Measurements from ENCODE around the gene TAOK2.

TAOK2 gene

DNA sequence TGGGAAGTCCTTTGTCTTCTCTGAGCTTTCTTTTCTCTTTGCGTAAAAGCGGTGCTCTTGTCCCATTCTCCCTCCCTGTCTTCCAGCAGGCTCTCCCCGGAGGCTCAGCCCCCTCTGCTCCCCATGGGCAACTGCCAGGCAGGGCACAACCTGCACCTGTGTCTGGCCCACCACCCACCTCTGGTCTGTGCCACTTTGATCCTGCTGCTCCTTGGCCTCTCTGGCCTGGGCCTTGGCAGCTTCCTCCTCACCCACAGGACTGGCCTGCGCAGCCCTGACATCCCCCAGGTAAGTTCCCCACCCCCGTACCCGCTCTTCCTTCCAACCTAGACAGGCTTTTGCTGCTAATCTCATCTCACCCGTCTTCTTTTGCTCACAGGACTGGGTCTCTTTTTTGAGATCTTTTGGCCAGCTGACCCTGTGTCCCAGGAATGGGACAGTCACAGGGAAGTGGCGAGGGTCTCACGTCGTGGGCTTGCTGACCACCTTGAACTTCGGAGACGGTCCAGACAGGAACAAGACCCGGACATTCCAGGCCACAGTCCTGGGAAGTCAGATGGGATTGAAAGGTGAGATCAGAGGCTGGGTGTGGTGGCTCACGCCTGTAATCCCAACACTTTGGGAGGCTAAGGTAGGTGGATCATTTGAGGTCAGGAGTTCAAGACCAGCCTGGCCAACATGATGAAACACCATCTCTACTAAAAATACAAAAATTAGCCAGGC is 10.5 kb upstream of the TAOK2 start:
- Histone ChIP-seq H3K4me3 (ENCODE audit: insufficient read depth, low read depth, low read length, poor library complexity, severe bottlenecking) (no peak overlapping the region), H3K27ac (ENCODE audit: insufficient read depth, low read length, poor library complexity, severe bottlenecking) (peak overlapping the region; percentile 87), H3K4me1 (ENCODE audit: control insufficient read depth, insufficient read depth, low read length, poor library complexity, severe bottlenecking) (peaks cover 11% of the 10 kb centered on the region), H3K36me3 (ENCODE audit: control insufficient read depth, insufficient read depth, low read length) (peaks cover 4% of the 10 kb centered on the region), H3K9me3 (ENCODE audit: control insufficient read depth, low read length) (no peaks in the 10 kb centered on the region), H3K27me3 (replicated peaks; ENCODE audit: control insufficient read depth, insufficient read depth, low read length, poor library complexity, severe bottlenecking) (no peaks in the 10 kb centered on the region)
- DNase-seq: no peak

DNA sequence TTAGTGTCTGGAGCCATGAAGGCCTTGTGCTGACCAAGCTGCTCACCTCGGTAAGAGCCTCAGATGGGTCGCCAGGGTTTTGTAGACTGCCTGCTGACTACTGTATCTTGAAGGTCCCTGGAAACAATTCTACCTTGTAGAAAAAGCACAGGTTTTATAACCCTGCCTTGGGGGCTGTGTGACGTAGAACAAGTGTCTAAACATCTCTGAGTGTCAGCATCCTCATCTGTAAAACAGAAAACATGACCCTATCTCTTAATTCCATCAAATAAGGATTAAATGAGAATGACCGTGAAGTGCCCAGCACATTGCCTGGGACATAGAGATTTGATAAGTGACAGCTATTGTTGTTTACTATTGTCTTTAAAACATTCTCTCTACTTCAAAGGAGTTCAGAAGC is 5.5 kb upstream of the TAOK2 start:
- no peak overlapping the region for H3K27ac ChIP-seq (ENCODE audit: insufficient read depth, low read length, poor library complexity, severe bottlenecking)
- H3K27me3 ChIP-seq (replicated peaks; ENCODE audit: control insufficient read depth, insufficient read depth, low read length, poor library complexity, severe bottlenecking): no peaks in the 10 kb centered on the region
- no peak for DNase-seq
- H3K36me3 ChIP-seq (ENCODE audit: control insufficient read depth, insufficient read depth, low read length): peaks cover 11% of the 10 kb centered on the region
- H3K9me3 ChIP-seq (ENCODE audit: control insufficient read depth, low read length): no peaks in the 10 kb centered on the region
- no peak overlapping the region for H3K4me3 ChIP-seq (ENCODE audit: insufficient read depth, low read depth, low read length, poor library complexity, severe bottlenecking)
- no peaks in the 10 kb centered on the region for H3K4me1 ChIP-seq (ENCODE audit: control insufficient read depth, insufficient read depth, low read length, poor library complexity, severe bottlenecking)

DNA sequence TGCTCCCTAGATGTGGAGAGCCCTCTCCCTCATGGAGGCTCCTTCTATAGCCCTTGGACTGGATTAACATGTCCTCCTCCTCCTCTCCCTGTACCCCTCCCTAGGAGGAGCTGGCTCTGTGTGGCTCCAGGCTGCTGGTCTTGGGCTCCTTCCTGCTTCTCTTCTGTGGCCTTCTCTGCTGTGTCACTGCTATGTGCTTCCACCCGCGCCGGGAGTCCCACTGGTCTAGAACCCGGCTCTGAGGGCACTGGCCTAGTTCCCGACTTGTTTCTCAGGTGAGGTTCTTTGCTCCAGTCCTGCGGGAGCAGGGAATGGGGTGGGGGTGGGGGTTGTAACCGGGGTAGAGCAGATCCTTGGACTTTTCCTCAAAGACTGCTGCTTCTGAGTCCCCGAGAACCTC is 2.4 kb upstream of the TAOK2 start:
- Histone ChIP-seq H3K27ac (ENCODE audit: insufficient read depth, low read length, poor library complexity, severe bottlenecking) (no peak overlapping the region), H3K27me3 (replicated peaks; ENCODE audit: control insufficient read depth, insufficient read depth, low read length, poor library complexity, severe bottlenecking) (no peaks in the 10 kb centered on the region), H3K36me3 (ENCODE audit: control insufficient read depth, insufficient read depth, low read length) (peaks cover 11% of the 10 kb centered on the region), H3K4me3 (ENCODE audit: insufficient read depth, low read depth, low read length, poor library complexity, severe bottlenecking) (no peak overlapping the region), H3K9me3 (ENCODE audit: control insufficient read depth, low read length) (no peaks in the 10 kb centered on the region), H3K4me1 (ENCODE audit: control insufficient read depth, insufficient read depth, low read length, poor library complexity, severe bottlenecking) (peaks cover 25% of the 10 kb centered on the region)
- no peak for DNase-seq

DNA sequence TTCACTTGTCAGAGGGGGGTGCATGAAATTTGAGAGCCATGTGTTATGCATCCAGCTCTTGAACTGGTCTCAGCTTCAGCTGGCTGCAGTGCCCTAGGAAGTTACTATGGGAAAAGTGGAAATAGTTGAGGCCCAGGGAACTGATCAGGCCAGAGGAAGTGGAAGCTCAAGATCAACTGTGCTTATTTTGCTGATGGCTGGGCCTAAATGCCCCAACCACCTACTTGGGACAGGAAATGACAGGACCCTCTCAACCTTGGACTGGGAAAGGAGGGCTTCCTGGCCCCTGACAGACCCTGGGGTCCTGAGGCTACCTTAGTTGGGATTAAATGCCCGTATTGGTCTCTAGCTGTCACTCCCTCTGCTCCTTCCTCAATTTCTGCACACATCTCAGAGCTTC is 1.2 kb upstream of the TAOK2 start:
- Histone ChIP-seq H3K4me1 (ENCODE audit: control insufficient read depth, insufficient read depth, low read length, poor library complexity, severe bottlenecking) (peaks cover 25% of the 10 kb centered on the region), H3K27me3 (replicated peaks; ENCODE audit: control insufficient read depth, insufficient read depth, low read length, poor library complexity, severe bottlenecking) (no peaks in the 10 kb centered on the region), H3K4me3 (ENCODE audit: insufficient read depth, low read depth, low read length, poor library complexity, severe bottlenecking) (no peak overlapping the region), H3K36me3 (ENCODE audit: control insufficient read depth, insufficient read depth, low read length) (peaks cover 13% of the 10 kb centered on the region), H3K27ac (ENCODE audit: insufficient read depth, low read length, poor library complexity, severe bottlenecking) (peak overlapping the region; percentile 91), H3K9me3 (ENCODE audit: control insufficient read depth, low read length) (no peaks in the 10 kb centered on the region)
- DNase-seq: no peak

DNA sequence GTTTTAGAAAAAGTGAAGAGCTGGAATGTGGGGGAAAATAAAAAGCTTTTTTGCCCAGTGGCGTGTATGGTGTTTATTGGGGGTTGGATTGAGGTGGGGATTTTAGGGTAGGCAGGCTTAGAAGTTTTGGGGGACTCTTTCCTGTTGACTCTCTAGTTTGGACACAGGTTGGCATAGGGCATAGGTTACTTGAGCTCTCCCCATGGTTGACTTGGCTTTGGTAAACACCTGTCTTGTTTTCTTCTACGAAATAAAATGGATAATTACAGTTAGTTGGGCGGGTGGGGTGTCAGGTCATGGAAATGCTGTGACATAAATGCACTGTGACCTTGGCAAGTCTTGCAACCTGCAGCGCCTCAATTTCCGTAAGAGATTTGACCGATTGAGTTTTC is 680 bp upstream of the TAOK2 start:
- Histone ChIP-seq H3K36me3 (ENCODE audit: control insufficient read depth, insufficient read depth, low read length) (peaks cover 15% of the 10 kb centered on the region), H3K27ac (ENCODE audit: insufficient read depth, low read length, poor library complexity, severe bottlenecking) (peak overlapping the region; percentile 91), H3K4me3 (ENCODE audit: insufficient read depth, low read depth, low read length, poor library complexity, severe bottlenecking) (peak overlapping the region; percentile 100), H3K27me3 (replicated peaks; ENCODE audit: control insufficient read depth, insufficient read depth, low read length, poor library complexity, severe bottlenecking) (no peaks in the 10 kb centered on the region), H3K4me1 (ENCODE audit: control insufficient read depth, insufficient read depth, low read length, poor library complexity, severe bottlenecking) (peaks cover 25% of the 10 kb centered on the region), H3K9me3 (ENCODE audit: control insufficient read depth, low read length) (no peaks in the 10 kb centered on the region)
- no peak for DNase-seq

DNA sequence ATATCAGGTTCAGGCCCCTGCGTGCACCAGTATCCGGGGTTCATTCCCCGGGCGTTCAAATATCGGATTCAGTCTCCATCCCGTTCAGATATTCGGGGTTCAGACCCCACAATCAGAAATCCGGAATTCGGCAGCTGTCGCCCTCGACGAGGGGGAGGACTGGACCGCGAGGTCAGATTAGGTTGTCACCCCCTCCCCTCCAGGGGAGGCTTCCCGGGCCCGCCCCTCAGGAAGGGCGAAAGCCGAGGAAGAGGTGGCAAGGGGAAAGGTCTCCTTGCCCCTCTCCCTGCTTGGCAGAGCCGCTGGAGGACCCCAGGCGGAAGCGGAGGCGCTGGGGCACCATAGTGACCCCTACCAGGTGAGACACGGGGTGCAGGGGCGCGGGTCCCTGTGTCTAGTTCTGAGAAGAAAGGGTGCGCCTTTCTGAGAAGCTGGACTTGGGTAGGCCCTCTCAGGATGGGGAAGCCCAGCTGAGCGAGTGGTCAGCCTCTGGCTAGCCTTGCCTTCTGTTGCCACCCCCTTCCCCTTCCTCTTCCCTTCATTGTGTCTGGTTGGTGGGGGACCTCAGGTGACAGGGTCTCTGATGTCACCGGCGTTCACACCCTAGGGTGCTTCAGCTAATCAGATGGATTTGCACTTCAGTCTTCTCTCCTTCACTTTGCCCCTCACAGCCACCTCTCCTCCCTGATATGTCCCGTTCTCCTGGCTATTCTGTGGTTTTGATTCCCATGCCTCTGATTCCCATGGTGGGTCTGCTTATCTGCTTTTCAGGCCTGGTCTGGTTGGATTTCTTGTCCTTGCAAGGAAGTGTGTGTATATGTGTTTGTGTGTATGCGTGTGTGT is 844 bp downstream of the TAOK2 start:
- Histone ChIP-seq H3K4me3 (ENCODE audit: insufficient read depth, low read depth, low read length, poor library complexity, severe bottlenecking) (peak overlapping the region; percentile 100), H3K27ac (ENCODE audit: insufficient read depth, low read length, poor library complexity, severe bottlenecking) (peak overlapping the region; percentile 91), H3K36me3 (ENCODE audit: control insufficient read depth, insufficient read depth, low read length) (peaks cover 22% of the 10 kb centered on the region), H3K4me1 (ENCODE audit: control insufficient read depth, insufficient read depth, low read length, poor library complexity, severe bottlenecking) (peaks cover 25% of the 10 kb centered on the region), H3K9me3 (ENCODE audit: control insufficient read depth, low read length) (no peaks in the 10 kb centered on the region), H3K27me3 (replicated peaks; ENCODE audit: control insufficient read depth, insufficient read depth, low read length, poor library complexity, severe bottlenecking) (no peaks in the 10 kb centered on the region)
- no peak for DNase-seq

DNA sequence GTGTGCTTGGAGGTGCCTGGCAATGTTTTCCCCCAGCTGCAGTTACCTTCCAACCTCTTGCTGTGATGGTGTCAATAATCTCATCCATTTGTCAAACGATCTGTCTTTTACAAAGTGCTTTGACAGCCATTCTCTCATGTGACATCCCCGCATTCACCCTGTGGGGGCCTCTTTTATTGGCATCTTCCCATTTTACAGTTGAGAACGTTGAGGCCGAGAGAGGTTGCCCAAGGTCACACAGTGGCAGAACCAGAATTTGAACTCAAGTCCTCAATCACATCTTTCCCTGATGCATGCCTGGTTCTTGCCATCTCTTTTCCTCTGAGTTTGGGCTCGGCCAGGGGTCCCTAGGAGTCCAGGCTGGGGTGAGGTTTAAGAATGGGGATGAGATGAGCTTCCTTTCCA is 1.5 kb downstream of the TAOK2 start:
- Histone ChIP-seq H3K27ac (ENCODE audit: insufficient read depth, low read length, poor library complexity, severe bottlenecking) (peak overlapping the region; percentile 91), H3K4me1 (ENCODE audit: control insufficient read depth, insufficient read depth, low read length, poor library complexity, severe bottlenecking) (peaks cover 25% of the 10 kb centered on the region), H3K27me3 (replicated peaks; ENCODE audit: control insufficient read depth, insufficient read depth, low read length, poor library complexity, severe bottlenecking) (no peaks in the 10 kb centered on the region), H3K4me3 (ENCODE audit: insufficient read depth, low read depth, low read length, poor library complexity, severe bottlenecking) (peak overlapping the region; percentile 100), H3K9me3 (ENCODE audit: control insufficient read depth, low read length) (no peaks in the 10 kb centered on the region), H3K36me3 (ENCODE audit: control insufficient read depth, insufficient read depth, low read length) (peaks cover 28% of the 10 kb centered on the region)
- DNase-seq: no peak

DNA sequence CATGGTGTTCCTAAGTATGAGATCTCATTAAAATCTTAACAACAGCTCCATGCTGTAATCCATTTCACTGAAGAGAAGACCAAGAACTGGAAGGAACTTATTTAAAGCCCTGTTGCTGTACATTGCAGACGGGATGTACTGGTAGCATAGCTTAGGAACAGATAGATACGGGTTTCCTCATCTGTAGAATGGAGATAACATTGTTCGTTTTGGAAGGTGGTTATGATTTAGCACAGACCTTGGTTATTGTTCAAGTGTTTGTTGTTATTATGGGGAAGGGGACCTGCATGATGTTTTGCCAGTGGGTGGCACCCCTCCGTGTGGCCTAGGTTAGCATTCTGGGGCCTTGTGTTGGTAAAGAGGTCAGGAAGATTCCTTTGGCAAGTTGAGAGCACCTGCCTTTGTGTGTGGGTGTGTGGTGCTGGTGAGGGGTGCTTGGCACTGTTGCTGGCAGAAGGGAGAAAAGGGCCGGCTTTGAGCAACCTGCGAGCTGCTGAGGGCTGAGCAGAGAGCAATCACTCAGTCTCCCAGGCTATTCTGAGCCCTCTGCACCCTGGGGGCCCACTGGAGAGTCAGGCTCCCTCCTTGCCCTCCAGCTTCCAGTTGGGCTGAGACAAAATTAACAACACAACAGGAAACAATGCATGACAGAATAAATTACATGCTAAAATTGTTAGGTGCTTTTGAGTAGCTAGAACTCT is 2.3 kb downstream of the TAOK2 start:
- H3K9me3 ChIP-seq (ENCODE audit: control insufficient read depth, low read length): no peaks in the 10 kb centered on the region
- peak overlapping the region; percentile 91 for H3K27ac ChIP-seq (ENCODE audit: insufficient read depth, low read length, poor library complexity, severe bottlenecking)
- DNase-seq: no peak
- H3K27me3 ChIP-seq (replicated peaks; ENCODE audit: control insufficient read depth, insufficient read depth, low read length, poor library complexity, severe bottlenecking): no peaks in the 10 kb centered on the region
- H3K4me3 ChIP-seq (ENCODE audit: insufficient read depth, low read depth, low read length, poor library complexity, severe bottlenecking): no peak overlapping the region
- H3K36me3 ChIP-seq (ENCODE audit: control insufficient read depth, insufficient read depth, low read length): peaks cover 36% of the 10 kb centered on the region
- peaks cover 25% of the 10 kb centered on the region for H3K4me1 ChIP-seq (ENCODE audit: control insufficient read depth, insufficient read depth, low read length, poor library complexity, severe bottlenecking)

DNA sequence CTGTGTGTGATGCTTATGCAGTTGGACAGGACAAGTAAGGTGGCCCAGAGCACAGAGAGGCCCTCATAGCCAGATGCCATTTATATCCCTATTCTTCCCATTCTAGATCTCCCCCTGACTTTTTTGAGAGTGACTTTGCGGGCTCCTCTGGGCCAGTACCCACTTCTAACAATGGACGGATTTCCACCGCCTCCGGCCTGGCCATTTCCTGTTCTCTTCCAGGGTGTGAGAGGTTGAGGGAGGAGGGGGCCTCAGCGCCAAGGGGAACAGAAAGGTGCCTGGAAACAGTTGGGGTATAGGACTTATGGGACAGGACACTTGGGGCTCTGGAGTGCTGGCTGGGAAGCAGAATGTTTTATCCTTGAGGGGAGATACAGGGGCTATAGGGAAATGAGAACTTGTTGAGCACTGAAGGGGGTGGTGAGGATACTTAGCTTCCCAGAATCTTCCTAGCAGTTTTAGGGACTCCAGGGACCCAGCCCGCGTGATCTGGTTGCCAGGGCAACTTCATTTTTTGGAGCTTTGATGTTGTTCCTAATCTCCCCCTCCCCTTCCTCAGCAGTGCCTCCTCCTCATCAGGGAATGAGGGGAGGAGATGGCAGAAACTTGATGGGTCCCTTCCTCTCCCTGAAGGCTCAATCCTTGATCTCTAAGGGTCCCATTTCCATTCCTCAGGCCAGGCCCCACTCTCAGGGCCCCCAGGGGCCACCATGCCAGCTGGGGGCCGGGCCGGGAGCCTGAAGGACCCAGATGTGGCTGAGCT is 3.6 kb downstream of the TAOK2 start:
- Histone ChIP-seq H3K27ac (ENCODE audit: insufficient read depth, low read length, poor library complexity, severe bottlenecking) (no peak overlapping the region), H3K27me3 (replicated peaks; ENCODE audit: control insufficient read depth, insufficient read depth, low read length, poor library complexity, severe bottlenecking) (no peaks in the 10 kb centered on the region), H3K4me1 (ENCODE audit: control insufficient read depth, insufficient read depth, low read length, poor library complexity, severe bottlenecking) (peaks cover 25% of the 10 kb centered on the region), H3K36me3 (ENCODE audit: control insufficient read depth, insufficient read depth, low read length) (peaks cover 49% of the 10 kb centered on the region), H3K4me3 (ENCODE audit: insufficient read depth, low read depth, low read length, poor library complexity, severe bottlenecking) (no peak overlapping the region), H3K9me3 (ENCODE audit: control insufficient read depth, low read length) (no peaks in the 10 kb centered on the region)
- DNase-seq: no peak
